Breast epithelium (tissue), 3 donors: ENCODE results near the gene GTPBP10.

ENCODE experiments used
- CTCF ChIP-seq, 3 donors: fragments of 450-650 bp; IDR thresholded peaks; one replicate each; pipeline ENCODE4 v1.5.1; 2016 to 2017; ENCODE audit warnings: antibody characterized with exemption in 3 of 3, mild to moderate bottlenecking in 3 of 3, moderate library complexity in 3 of 3
- POLR2A ChIP-seq: fragments of 450-650 bp; IDR thresholded peaks from one replicate; pipeline ENCODE4 v1.6.1; 2016; ENCODE audit warnings: antibody characterized with exemption, mild to moderate bottlenecking, moderate library complexity
- POLR2AphosphoS5 ChIP-seq, 3 donors: sonication (generic); formaldehyde crosslinking; IDR thresholded peaks; one replicate each; pipeline ENCODE4 v1.6.1; 2017; ENCODE audit warnings: antibody characterized with exemption in 3 of 3

GRCh38 chr7:90411510-90411909, 65.0 kb downstream of the GTPBP10 start:
- TF ChIP-seq POLR2A (no peak), CTCF (IDR thresholded peaks at IDR 0.05) (no peak), POLR2AphosphoS5 (IDR thresholded peaks at IDR 0.05) (no peak)
